HG03066 (cell line): ENCODE measurements around the gene PPP4R1.

Source experiments
- ATAC-seq: cut with Tn5 transposase; IDR thresholded peaks from one replicate; pipeline ENCODE4 v1.9.1; 2021; ENCODE audit warnings: low read depth; ENCODE audit not compliant: unreplicated experiment

Gene PPP4R1

DNA sequence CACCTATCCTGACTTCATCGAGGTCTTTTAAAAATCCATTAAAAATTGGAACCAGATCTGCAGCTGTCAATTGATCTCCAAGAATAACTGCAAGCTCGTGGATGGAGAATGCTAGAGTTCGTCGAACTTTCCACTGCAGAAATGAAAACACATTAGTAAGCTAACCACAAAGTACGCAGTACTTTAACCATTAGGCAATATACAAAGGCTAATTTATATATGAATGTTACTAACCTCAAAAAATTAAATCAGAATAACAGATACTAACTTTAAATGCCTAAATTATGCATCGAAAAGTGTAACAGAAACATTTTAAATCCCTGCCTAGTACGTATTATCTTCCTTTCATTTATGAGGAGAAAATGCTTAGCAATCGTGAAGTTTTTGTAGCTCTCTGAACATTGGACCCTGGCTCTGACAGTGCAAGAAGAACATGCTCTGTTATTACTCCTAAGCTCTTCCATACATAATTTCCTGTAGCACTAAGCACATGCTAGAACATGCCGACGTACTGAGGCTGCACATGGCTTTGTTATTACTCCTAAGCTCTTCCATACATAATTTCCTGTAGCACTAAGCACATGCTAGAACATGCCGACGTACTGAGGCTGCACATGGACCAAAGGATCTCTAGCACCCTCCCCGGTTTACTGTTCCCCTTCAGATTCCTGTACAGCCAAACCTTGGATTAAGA lies 57.0 kb downstream of the PPP4R1 start:
- no peak for ATAC-seq

DNA sequence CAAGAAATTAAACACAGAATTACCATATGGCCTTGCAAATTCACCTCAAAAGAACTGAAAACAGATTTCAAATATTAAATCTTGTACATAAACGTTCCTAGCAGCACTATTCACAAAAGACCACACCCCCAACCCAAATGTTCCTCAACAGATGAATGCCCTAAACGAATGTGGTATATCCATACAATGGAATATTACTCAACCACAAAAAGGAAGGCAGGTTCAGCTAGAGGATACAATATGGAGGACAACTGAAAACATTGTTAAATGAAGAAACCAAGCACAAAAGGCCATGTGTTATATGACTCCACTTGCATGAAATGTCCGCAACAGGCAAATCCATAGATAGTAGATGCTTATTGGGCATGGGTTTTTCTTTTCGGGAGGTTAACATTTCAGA lies 61.7 kb downstream of the PPP4R1 start:
- ATAC-seq = no peak

DNA sequence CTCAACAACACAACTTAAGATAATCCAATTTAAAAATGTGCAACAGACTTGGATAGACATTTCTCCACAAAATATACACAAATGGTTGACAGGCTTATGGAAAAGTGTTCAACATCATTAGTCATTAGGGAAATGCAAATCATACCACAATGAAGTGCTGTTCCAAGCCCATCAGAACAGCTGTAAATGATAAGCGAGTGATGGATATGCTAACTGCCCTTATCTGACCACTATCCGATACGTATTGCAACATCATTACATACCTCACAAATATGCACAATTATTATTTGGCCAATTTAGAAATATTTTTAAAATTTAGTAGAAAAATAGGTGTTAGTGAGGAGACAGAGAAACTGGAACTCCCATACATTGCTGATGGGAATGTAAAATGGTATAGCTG lies 62.2 kb downstream of the PPP4R1 start:
- no peak for ATAC-seq

DNA sequence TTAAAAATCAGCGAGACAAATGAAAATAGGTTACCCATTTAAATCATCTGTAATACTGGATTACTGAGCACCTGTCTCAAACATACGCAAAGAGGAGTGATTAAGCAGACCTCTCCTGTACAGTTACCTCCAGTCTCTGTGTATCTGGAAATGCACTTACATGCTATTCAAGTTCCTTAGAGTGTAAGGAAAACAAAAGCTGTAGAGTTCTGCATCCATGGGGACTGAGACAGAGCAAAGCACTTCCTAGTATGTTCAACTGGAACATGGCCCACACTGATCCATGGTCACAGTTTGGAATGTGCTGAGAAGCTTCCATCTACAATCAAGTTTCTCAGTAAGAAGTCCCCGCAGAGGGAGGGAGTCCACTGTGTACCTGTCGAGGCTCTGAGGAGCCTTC lies 63.9 kb downstream of the PPP4R1 start:
- ATAC-seq = no peak

DNA sequence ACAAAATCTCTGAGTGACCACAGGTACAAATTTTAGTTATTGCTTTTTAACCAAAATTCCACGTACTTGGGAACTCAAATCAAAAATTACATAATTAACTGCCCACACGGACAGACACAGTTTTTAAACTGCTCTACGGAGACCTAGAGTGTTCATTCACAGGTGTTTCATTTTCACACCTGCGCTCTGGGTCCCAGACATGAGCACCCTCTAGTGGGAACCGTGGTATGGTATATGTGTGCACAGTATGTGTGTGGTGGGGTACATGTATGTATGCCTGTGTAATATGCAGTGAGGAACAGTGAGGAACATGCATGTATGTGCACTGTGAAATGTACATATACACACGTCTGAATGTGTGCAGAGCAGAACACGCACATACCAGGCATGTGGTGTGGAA lies 65.0 kb downstream of the PPP4R1 start:
- no peak for ATAC-seq

DNA sequence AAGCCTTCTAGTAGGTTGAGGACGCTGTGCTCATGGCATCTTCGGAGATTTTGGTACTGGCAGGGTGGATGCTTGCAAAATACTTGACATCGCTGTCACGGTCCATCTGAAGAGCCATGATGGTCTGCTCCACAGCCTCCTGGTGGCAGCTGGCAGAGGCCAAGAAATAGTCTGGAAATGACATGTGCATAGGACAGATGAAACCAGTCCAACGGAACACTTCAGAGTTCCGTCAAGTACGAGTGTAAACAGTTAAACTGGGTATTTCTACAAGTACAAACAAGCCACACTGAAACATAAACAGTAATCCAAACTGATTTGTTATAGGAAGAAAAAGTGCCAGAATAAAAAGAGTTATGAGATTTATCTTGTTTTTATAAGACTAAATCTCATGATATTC lies 66.6 kb downstream of the PPP4R1 start:
- no peak for ATAC-seq

DNA sequence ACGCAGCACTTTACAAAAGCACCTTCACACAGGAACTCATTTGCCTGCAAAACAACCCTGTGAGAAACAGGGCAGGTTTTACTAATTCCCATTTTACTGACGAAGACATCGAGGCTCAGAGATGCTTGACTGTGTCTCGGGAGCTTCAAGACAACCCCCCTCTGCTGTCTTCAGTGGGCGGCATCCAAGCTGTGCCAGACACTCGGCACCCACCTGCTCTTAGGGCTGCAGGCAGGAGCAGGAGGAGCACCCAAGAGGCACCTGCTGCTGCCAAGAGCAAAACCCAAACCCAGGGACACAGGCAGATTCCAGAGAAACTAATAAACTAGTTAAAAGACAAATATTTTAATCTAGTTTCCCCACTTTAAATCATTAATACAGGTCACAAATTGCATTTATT lies 67.9 kb downstream of the PPP4R1 start:
- ATAC-seq = no peak

DNA sequence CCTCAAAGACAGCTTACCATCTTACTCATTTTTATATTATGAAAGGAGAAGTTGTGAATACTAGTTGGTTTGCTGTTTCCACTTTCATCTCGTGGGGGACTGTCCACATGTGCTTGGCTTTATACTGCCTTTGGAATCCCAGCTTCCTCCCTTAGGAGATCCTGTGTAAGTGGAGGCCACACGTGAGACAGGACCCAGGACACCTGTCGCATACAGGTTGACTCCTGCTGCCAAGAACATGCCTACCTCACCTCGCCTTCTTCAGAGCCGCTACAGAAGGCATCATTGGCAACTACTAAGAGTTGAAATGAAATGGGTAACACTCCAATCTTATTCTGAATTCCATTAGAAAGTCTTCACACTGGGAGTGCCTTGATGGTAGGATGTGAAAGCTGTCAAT lies 69.3 kb downstream of the PPP4R1 start:
- no peak for ATAC-seq

DNA sequence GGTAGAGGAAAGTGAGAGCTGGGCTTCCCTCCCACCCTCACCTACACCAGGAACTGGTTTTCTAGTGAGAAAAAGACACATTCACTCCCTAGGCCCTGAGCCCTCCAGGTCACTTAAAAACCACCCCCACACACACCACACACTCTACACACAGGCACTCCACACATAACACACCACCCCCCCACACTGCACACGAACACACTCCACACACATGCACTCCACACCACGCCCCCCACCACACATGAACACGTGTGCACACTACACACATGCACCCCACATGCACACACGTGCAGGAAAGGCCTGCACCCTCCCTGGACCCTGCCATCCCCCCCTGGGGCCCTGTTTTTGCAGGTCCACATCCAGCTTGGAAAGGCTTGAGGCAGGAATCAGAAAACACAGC lies 71.4 kb downstream of the PPP4R1 start:
- ATAC-seq = no peak

DNA sequence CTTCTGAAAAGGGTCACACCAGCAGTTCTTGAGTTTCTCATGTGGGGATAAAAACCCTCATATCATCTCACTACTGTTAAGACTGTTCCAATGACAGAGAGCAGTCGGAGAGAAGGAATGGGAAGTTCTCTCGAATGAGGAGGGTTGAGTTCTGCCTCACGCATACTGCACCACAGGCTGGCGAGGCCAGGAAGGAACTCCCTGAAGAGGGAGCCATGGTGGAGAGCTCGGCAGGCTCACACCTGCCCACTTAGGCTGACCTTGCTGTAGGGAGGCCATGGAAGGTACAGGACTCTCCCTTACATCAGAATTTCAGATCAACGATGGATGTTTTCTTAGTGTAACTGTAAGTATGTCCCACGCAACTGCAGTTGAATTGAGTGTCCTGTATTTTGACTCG lies 74.4 kb downstream of the PPP4R1 start:
- no peak for ATAC-seq

DNA sequence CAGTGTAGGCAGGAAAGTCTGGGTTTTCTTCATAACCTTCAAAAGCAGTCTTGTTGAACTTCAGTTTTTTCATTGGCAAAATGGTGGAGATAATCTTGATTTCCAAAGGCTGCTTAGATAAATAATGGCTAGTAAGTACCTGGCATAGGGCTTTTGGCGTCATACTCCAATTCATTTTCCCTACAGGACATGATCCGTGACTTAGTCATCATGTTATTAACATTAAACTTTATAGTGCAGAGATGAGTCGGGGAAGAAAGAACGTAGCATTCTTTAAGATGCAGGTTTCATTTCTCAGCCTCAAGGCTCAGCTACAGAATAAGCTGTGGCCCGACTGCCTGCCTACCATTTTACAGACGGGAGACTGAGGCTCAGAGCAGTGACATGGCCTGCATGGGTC lies 75.1 kb downstream of the PPP4R1 start:
- ATAC-seq = no peak

DNA sequence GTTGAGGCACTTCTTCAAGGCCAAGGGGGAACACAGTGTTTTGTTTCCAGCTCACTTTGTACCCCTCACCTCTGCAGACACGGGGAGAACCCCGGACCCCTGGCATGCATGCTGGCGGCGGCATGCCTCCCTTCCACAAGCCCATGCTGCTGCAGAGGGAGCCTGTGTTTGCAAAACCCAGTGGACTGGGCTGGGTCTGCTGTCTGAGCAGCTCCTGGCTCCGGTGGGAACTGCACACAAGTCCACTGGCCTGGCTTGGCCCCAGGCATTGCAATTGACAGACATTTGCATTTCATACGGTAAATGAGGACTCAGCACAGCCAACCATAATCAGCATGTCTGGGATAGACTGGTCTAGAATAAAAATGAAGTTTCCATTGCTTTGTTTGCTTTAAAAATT lies 76.7 kb downstream of the PPP4R1 start:
- no peak for ATAC-seq

DNA sequence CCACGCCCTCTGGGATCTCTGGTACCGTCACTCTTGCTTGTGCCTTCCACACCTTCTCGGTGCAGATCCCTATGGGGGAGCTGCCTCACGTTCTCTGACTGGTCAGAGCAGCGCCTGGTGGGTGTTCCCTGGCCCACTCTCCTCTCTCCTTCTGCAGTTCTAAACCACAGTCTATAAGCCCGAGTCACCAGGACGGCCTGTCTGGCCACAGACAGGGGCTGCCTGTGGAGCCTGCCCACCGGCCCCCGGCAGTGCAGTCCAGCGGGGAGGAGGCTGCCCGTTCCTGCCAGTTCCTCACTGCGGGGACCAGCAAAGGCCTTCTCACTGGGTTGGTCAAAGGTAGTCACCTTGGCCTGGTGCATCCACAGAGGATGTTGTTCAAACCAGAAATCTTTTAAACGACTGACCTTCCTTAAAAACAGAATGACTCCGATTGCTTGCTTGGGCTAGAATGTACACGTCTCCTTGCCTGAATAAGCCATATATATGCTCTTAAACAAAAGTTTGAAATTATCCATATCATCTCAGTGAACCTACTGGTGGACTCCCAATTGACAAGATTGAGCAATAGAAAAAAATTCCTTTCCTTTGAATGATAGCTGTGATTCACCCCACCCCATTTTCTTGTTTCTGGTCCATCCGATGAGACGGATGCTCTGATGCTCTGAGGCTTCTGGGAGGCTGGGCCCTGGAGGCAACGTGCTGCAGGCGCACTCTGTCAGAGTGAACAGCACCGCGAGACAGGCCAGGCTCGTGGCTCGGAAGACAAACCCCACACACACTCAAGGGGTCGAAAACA lies 77.8 kb downstream of the PPP4R1 start:
- ATAC-seq = no peak

DNA sequence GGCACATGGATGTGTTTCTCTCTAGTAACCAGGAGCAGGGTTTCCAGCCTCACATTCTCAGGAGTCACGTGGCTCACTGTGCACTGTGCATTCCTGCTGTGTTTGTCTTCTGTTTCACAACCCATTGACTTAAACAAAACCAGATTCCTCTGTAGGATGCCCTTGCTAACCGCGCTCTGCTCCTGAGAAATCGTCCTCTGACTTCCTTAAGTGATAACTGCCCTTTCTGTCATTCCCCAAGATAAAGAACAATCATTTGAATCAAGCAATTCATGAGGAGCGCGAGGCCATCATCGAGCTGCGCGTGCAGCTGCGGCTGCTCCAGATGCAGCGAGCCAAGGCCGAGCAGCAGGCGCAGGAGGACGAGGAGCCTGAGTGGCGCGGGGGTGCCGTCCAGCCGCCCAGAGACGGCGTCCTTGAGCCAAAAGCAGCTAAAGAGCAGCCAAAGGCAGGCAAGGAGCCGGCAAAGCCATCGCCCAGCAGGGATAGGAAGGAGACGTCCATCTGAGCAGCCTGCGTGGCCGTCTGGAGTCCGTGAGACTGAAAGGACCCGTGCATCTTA lies 78.8 kb downstream of the PPP4R1 start:
- no peak for ATAC-seq

DNA sequence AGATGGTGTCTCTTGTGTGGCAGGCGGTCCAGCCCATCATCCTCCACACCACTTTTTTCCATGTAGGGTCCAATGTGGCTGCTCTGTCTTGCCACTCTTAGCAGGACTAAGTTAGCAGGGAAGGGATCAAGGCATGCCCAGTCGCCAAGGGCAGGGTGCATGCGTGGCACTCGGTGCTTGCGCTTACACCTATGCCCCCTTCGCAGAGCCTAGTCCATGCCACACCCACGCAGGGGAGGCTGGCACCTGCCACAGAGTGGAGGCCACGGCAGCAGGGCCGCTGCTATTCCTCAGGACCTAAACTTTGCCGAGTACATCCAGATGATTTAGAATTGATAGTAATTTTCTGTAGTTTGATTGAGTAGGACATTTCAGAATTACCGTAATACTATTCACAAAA lies 79.5 kb downstream of the PPP4R1 start:
- no peak for ATAC-seq

DNA sequence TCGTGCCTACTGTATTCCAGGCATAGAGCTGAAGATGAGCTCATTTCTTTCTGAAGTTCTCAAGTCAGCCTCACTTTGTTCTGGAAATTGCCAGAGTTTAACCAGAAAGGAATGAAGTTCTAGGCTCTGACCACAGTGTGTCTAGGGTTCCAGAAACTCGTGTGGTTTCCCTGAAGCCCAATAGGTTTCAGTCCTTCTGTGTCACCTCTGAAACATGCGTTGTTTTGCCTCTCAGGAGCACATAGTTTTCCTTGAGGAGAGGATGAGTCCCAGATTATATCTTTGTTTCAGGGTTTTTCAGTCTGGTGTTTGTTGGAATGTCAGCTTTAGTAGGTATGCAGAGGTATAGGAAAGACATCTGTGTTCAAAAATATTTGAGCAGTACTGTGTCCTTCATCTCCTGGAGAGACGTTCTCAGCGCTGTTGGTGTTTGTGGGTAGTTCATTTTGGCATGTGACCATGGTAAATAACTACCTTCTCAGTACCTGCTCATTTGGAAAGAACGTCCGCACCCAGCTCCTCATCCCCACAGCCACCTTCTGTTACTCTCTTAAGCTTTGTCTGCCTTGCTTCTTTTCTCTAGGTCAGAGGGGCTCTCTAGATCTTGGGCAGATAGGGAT lies 82.5 kb downstream of the PPP4R1 start:
- ATAC-seq = no peak

DNA sequence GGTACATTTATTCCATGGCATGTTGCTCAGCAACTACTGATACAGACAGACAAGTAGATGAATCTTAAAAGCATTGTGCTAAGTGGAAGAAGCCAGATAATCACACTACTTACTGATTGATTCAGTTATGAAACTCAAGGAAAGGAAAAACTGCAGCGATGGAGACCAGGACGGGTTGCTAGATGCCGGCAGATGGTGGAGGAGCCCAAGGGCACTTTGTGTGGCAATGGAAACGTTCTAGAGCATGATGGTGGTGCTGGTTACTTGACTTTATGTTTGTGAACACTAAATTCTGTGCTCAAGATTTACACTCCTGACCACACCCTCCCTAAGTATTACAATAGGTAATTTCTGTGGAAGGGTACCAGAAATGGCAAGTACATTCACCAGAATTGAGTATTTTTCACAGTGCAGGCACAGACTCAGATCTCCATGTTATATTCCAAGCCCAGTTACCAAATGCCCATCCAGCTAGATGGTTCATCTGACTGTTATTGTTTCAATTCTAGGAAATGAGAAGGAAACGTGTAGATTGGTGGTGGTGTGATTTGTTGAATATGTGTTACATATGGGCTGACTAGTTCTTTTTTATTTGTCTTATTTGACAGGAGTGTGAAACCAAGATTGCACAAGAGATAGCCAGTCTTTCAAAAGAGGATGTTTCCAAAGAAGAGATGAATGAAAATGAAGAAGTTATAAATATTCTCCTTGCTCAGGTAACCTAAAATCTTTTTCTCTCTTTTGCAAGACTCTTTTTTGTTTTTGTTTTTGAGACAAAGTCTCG lies 83.9 kb downstream of the PPP4R1 start:
- no peak for ATAC-seq

DNA sequence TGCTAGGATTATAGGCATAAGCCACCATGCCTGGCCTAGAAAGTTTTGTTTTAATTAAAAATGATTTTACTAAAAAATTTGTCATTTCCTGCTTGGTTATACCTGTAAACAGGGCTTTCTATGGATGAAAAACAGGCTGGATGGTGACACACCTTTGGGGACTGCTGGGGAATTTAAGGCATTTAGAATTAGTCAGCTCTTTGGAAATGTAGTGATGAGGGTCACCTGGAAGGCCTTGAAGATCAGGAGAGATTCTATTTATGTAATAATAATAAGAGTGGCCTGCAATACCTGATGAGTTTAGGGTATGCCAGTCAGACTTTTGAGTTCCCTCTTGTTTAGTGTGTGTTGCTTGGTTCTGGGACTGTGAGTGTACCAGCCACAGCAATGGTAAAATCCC lies 87.9 kb downstream of the PPP4R1 start:
- ATAC-seq = no peak

DNA sequence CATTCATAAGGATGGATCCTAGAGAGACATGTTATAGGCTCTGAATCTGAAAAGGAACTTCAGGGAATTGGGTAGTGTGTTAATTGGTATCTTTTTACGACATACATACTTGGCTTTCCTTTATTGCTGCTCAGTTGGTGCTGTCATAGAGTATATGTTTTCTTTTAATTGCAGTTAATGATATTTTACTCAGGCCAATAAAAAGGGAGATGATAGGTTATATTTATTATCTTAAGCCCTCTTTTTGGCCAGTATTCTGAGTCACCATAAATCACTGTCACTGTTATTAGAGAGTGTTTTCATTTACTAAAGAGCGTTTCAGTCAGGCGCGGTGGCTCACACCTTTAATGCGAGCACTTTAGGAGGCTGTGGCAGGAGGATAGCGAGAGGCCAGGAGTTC lies 91.4 kb downstream of the PPP4R1 start:
- ATAC-seq = no peak

DNA sequence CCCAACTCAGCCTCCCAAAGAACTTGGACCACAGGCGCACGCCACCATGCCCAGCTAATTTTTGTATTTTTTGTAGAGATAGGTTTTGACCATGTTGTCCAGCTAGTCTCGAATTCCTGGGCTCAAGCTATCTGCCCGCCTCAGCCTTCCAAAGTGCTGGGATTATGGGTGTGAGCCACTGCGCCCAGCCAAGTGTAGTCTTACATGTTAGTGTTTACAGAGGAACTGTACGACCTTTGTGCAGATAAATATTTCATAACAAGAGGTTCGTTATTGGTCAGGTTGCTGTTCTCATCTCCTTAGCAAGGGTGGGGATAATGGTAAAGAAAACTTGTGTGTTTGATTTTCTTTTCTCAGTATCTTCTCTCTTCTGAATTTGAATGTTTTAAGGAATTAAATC lies 92.6 kb downstream of the PPP4R1 start:
- ATAC-seq = no peak

DNA sequence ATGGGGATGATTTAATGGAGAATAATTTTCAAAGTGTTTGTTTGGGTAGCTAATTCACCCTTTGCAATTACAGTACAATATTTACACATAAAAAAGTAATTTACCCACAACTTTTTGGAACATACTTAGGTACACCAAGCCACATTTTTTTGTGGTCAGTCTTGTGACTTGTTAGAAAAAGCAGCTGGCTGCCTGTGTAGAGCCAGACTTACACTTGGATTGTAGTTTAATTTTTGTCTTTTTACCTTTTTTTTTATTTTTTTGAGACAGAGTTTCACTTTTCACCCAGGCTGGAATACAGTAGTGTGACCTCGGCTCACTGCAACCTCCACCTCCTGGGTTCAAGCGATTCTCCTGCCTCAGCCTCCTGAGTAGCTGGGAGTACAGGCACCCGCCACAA lies 93.7 kb downstream of the PPP4R1 start:
- ATAC-seq = no peak
